HEK293 (cell line): ENCODE measurements around the gene TNNC1.

ENCODE experiments used
- CTCF ChIA-PET: fragments of 350-600 bp; formaldehyde crosslinking; extraction: SDS; loops from one replicate; lab custom pipeline; 2021; ENCODE audit warnings: antibody characterized with exemption; lab: Yijun Ruan, JAX
- POLR2A ChIA-PET: fragments of 300-600 bp; formaldehyde crosslinking; extraction: SDS; loops from one replicate; lab custom pipeline; 2020; ENCODE audit warnings: antibody characterized with exemption, inconsistent platforms; lab: Yijun Ruan, JAX
- H3K27ac ChIP-seq: fragments of 200-500 bp; sonication (Bioruptor generic); 2 replicates; pipeline ENCODE4 v1.5.1; 2014; ENCODE audit warnings: low read depth, low read length, control low read depth, inconsistent platforms; ENCODE audit errors: extremely low read depth
- H3K36me3 ChIP-seq, 2 experiments: fragments of 200-500 bp in 1 of 2; sonication (Bioruptor generic) in 1 of 2; 1 replicate in 1 of 2; 2 replicates in 1 of 2; pipeline ENCODE4 v1.5.1; 2014 to 2017; ENCODE audit warnings: inconsistent platforms in 2 of 2, low read length in 2 of 2; ENCODE audit not compliant: control insufficient read depth in 2 of 2, insufficient read depth in 1 of 2
- H3K4me1 ChIP-seq: fragments of 200-500 bp; sonication (Bioruptor generic); 2 replicates; pipeline ENCODE4 v1.5.1; 2014; ENCODE audit warnings: mild to moderate bottlenecking, low read length, inconsistent platforms; ENCODE audit not compliant: control insufficient read depth, insufficient read depth
- H3K4me3 ChIP-seq: 2 replicates; pipeline ENCODE4 v1.5.1; 2011; ENCODE audit warnings: low read depth, mild to moderate bottlenecking, control low read depth, low read length, moderate library complexity
- H3K9me3 ChIP-seq: fragments of 200-500 bp; sonication (Bioruptor generic); 2 replicates; pipeline ENCODE4 v1.5.1; 2014; ENCODE audit warnings: low read depth, low read length, inconsistent platforms; ENCODE audit not compliant: control insufficient read depth, insufficient read depth
- KLF16 ChIP-seq: fragments of 450-650 bp; formaldehyde crosslinking; IDR thresholded peaks from 2 replicates; pipeline ENCODE4 v1.5.1; 2017; ENCODE audit warnings: missing biosample characterization, missing genetic modification characterization
- SCRT1 ChIP-seq: fragments of 450-650 bp; formaldehyde crosslinking; IDR thresholded peaks from 2 replicates; pipeline ENCODE4 v1.5.1; 2016; ENCODE audit warnings: missing biosample characterization, missing genetic modification characterization, borderline replicate concordance
- SCRT2 ChIP-seq: fragments of 450-650 bp; formaldehyde crosslinking; IDR thresholded peaks from 2 replicates; pipeline ENCODE4 v1.5.1; 2016; ENCODE audit warnings: missing biosample characterization, missing genetic modification characterization
- ZIC2 ChIP-seq: fragments of 450-650 bp; formaldehyde crosslinking; IDR thresholded peaks from 2 replicates; pipeline ENCODE4 v1.5.1; 2016; ENCODE audit warnings: missing biosample characterization, missing genetic modification characterization
- ZNF157 ChIP-seq: fragments of 450-650 bp; formaldehyde crosslinking; IDR thresholded peaks from 2 replicates; pipeline ENCODE4 v1.5.1; 2016; ENCODE audit warnings: missing biosample characterization, missing genetic modification characterization
- ZNF600 ChIP-seq: fragments of 450-650 bp; formaldehyde crosslinking; IDR thresholded peaks from 2 replicates; pipeline ENCODE4 v1.5.1; 2016; ENCODE audit warnings: missing biosample characterization, missing genetic modification characterization
- ZNF670 ChIP-seq: fragments of 450-650 bp; formaldehyde crosslinking; IDR thresholded peaks from 2 replicates; pipeline ENCODE4 v1.5.1; 2016; ENCODE audit warnings: missing biosample characterization, missing genetic modification characterization, low read depth
- ZNF707 ChIP-seq: fragments of 450-650 bp; formaldehyde crosslinking; IDR thresholded peaks from 2 replicates; pipeline ENCODE4 v1.5.1; 2016; ENCODE audit warnings: missing biosample characterization, missing genetic modification characterization
- ZNF747 ChIP-seq: fragments of 450-650 bp; formaldehyde crosslinking; IDR thresholded peaks from 2 replicates; pipeline ENCODE4 v1.5.1; 2016; ENCODE audit warnings: missing biosample characterization, missing genetic modification characterization
- TF ChIP-seq, protein P1 (sequence below): fragments of 450-650 bp; formaldehyde crosslinking; IDR thresholded peaks from 2 replicates; pipeline ENCODE4 v1.5.1; 2016; ENCODE audit warnings: missing biosample characterization, missing genetic modification characterization, low read depth
- TF ChIP-seq, protein P2 (sequence below): fragments of 450-650 bp; formaldehyde crosslinking; IDR thresholded peaks from 2 replicates; pipeline ENCODE4 v1.5.1; 2016; ENCODE audit warnings: missing biosample characterization, missing genetic modification characterization

The TNNC1 gene

DNA sequence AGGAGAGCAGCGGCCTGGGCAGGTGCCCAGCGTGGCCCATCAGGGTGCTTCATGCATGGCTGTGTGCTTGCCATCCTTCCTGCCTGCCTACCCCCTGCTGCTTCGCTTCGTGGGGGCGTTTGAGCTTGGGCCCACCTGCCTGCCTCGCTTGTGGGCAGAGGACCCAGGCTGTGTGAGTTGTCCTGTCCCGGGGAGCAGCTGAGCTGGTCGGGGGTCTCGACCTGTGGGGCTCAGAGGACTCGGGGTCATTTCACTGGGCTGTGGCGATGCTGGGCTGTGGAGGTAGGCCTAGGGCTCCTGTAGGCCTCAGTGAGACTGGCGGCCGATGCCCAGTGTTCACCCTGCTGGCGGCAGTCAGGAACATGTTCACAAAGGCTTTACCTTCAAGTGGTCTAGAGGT lies 29.2 kb upstream of the TNNC1 start:
- Histone ChIP-seq H3K4me1 (no peaks in the 10 kb centered on the region), H3K36me3 (peaks cover 4 to 94% of the 10 kb centered on the region in 2 experiments; a peak in 1 of 3 replicates), H3K4me3 (no peak overlapping the region), H3K27ac (no peak overlapping the region), H3K9me3 (no peaks in the 10 kb centered on the region)
- POLR2A ChIA-PET = no interaction called here
- CTCF ChIA-PET = interaction anchor here (1.6 kb wide), 1 partner anchor 158 kb away, joined by 3 read pairs; no protein-coding TSS in a partner anchor
- TF ChIP-seq ZIC2 (tag by site-specific recombination) (peak; percentile 26; the same call in 1 of the 2 replicates), ZNF707 (tag by site-specific recombination) (no peak)
- TF ChIP-seq, all 188 proteins: peak for 1

DNA sequence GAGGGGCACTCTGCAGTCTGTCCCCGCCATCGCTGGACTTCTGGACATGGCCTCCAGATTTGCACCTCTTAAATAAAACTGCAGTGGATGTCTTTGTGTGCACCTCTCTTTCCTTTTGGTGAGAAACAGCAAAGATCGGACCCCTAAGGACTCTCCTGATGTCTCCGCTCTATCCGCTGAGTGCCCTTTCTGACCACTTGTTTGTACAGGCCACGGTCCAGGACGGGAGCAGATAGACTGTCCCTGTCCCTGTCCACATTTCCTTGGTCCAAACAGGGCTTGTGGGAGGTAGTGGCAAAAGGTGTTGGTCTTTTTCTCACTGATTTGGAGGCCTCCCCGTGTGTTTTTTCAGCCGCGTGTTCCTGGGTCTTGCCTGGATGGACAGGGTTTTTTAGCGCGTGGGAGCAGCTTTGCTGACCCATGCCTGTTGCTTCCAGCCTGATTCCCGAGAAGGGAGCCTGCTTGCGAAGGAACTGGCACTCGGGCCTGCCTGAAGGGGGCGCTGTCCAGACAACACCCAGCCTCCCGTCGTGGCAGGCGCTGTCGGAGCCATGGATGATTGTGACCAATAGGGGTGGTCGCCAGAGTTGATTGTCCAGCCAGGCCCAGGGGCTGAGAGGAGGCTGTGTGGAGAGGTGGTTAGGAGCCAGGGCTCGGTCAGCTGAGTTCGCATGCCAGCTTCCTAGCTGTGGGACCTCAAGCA lies 28.1 kb upstream of the TNNC1 start:
- Histone ChIP-seq H3K9me3 (no peaks in the 10 kb centered on the region), H3K27ac (no peak overlapping the region), H3K4me1 (no peaks in the 10 kb centered on the region), H3K4me3 (no peak overlapping the region)
- POLR2A ChIA-PET = no interaction called here
- no peak for TF ChIP-seq ZNF600 (tag by site-specific recombination)
- TF ChIP-seq SCRT1 = peak; percentile 21; the same call in 1 of the 2 replicates
- TF ChIP-seq, protein P1, sequence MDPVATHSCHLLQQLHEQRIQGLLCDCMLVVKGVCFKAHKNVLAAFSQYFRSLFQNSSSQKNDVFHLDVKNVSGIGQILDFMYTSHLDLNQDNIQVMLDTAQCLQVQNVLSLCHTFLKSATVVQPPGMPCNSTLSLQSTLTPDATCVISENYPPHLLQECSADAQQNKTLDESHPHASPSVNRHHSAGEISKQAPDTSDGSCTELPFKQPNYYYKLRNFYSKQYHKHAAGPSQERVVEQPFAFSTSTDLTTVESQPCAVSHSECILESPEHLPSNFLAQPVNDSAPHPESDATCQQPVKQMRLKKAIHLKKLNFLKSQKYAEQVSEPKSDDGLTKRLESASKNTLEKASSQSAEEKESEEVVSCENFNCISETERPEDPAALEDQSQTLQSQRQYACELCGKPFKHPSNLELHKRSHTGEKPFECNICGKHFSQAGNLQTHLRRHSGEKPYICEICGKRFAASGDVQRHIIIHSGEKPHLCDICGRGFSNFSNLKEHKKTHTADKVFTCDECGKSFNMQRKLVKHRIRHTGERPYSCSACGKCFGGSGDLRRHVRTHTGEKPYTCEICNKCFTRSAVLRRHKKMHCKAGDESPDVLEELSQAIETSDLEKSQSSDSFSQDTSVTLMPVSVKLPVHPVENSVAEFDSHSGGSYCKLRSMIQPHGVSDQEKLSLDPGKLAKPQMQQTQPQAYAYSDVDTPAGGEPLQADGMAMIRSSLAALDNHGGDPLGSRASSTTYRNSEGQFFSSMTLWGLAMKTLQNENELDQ = no peak
- TF ChIP-seq SCRT2 = 0 out of 2 replicates have a peak, but pooled peaks have one; percentile 27
- TF ChIP-seq, protein P2, sequence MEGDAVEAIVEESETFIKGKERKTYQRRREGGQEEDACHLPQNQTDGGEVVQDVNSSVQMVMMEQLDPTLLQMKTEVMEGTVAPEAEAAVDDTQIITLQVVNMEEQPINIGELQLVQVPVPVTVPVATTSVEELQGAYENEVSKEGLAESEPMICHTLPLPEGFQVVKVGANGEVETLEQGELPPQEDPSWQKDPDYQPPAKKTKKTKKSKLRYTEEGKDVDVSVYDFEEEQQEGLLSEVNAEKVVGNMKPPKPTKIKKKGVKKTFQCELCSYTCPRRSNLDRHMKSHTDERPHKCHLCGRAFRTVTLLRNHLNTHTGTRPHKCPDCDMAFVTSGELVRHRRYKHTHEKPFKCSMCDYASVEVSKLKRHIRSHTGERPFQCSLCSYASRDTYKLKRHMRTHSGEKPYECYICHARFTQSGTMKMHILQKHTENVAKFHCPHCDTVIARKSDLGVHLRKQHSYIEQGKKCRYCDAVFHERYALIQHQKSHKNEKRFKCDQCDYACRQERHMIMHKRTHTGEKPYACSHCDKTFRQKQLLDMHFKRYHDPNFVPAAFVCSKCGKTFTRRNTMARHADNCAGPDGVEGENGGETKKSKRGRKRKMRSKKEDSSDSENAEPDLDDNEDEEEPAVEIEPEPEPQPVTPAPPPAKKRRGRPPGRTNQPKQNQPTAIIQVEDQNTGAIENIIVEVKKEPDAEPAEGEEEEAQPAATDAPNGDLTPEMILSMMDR (tag by site-specific recombination) = peak; percentile 58
- TF ChIP-seq ZNF747 (tag by site-specific recombination) = no peak
- TF ChIP-seq, all 188 proteins: peak for 3
- H3K36me3 ChIP-seq = peaks cover 4 to 94% of the 10 kb centered on the region in 2 experiments; a peak in 1 of 3 replicates
- CTCF ChIA-PET = interaction anchor here (1.2 to 1.9 kb wide), 3 partner anchors 9 to 159 kb away, joined by 3 to 5 read pairs (median 3); no protein-coding TSS in a partner anchor

DNA sequence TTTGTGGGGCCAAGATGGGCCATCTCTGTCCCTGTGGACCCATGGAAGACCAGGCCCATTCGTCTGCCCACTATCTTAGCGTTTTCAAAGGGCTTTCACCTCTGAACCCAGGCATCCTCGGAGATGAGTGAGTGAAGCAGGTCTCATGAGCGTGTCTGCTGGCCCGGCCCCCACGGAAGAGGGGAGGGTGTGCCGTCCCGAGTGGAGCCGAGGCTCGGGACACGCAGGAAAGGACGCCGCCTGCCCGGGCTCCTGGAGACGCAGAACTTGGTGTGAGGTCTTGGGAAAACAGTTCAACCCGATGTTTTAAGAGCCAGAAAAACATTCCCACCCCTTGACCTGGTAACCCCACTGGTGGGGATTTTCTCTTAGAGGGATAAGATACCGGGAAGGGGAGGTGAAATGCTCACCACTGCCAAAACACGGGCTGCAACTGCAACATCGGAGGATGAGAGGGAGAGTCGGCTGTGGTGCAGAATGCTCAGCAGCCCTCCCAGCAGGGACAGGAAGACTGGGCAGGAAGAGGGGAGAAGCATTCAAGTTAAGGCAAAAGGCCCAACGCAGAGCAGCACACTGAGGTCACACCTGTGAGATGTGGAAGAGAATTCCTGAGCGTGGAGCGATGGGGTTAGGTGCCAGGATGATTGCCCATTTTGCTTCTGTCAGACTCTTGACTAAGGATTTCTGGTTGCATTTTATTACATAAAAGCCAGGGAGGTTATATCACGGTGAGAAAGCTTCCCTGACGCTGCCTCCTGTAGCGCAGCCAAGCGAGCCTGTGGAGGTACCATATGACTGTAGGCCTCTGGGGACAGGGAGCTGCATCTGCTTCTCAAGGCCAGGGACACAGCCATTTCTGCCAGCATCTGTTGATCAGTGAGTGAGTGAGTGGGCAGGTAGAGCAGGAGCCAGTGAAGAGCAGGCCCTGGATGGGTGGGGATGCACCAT lies 27.2 kb upstream of the TNNC1 start:
- Histone ChIP-seq H3K9me3 (no peaks in the 10 kb centered on the region), H3K4me3 (no peak overlapping the region), H3K4me1 (no peaks in the 10 kb centered on the region), H3K36me3 (peaks cover 1 to 95% of the 10 kb centered on the region in 2 experiments; a peak in 2 of 3 replicates), H3K27ac (no peak overlapping the region)
- POLR2A ChIA-PET = no interaction called here
- TF ChIP-seq KLF16 (no peak), ZNF670 (tag by site-specific recombination) (no peak), ZNF157 (tag by site-specific recombination) (no peak)
- CTCF ChIA-PET = interaction anchor here (0.9 to 1.9 kb wide), 3 partner anchors 9 to 36 kb away, joined by 3 to 5 read pairs (median 4); no protein-coding TSS in a partner anchor
